Mucosa of rectum (tissue), 2 donors: ENCODE measurements around the gene LRP3.

ENCODE experiments used
- H3K27ac ChIP-seq, 2 donors: one replicate each; pipeline ENCODE4 v1.7.0; 2013; ENCODE audit warnings: inconsistent platforms in 2 of 2, low read depth in 2 of 2, low read length in 2 of 2
- H3K27me3 ChIP-seq, 2 donors: one replicate each; pipeline ENCODE4 v1.7.0; 2013; ENCODE audit warnings: low read length in 2 of 2; ENCODE audit not compliant: control insufficient read depth in 2 of 2, insufficient read depth in 2 of 2
- H3K36me3 ChIP-seq, 2 donors: one replicate each; pipeline ENCODE4 v1.7.0; 2013; ENCODE audit warnings: low read length in 2 of 2; ENCODE audit not compliant: control insufficient read depth in 2 of 2, insufficient read depth in 2 of 2
- H3K4me1 ChIP-seq, 2 donors: one replicate each; pipeline ENCODE4 v1.7.0; 2013; ENCODE audit warnings: low read length in 2 of 2, mild to moderate bottlenecking in 1 of 2; ENCODE audit not compliant: control insufficient read depth in 2 of 2, insufficient read depth in 2 of 2
- H3K4me3 ChIP-seq, 2 donors: one replicate each; pipeline ENCODE4 v1.7.0; 2013; ENCODE audit warnings: low read length in 2 of 2
- H3K9ac ChIP-seq, 2 donors: one replicate each; pipeline ENCODE4 v1.7.0; 2013; ENCODE audit warnings: low read length in 2 of 2, low read depth in 1 of 2, mild to moderate bottlenecking in 1 of 2
- H3K9me3 ChIP-seq, 2 donors: one replicate each; pipeline ENCODE4 v1.7.0; 2013; ENCODE audit warnings: low read length in 2 of 2; ENCODE audit not compliant: control insufficient read depth in 2 of 2
- donor health status: healthy.
- donor health status: Normal muscosa, but diverticular disease.

Gene LRP3

DNA sequence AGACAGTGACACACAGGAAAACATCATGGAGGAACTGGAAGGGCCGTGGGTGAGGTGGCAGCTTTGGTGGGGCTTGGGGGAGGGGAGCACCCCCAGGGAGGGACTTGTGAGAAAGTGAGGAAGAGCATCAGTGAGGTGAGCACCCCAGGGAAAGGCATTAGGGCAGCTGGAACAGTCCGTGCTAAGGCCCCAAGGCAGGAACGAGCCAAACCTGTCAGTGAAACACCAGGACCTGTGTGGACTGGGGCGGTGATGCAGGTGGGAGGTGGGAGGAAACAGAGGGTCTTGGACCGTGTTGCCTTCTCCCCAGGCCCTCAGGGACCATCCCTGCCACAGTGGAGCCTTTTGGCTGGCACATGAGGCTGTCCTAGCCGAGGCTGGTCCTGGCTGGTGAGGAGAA lies 48.8 kb downstream of the LRP3 start:
- Histone ChIP-seq H3K4me3 (no peak overlapping the region), H3K27me3 (no peaks in the 10 kb centered on the region), H3K36me3 (no peaks in the 10 kb centered on the region), H3K9ac (no peak overlapping the region), H3K27ac (no peak overlapping the region), H3K9me3 (no peaks in the 10 kb centered on the region), H3K4me1 (peaks cover 0 to 3% of the 10 kb centered on the region in 2 donors)

GRCh38 chr19:33245948-33246708 lies 52.0 kb downstream of the LRP3 start:
- H3K4me1 ChIP-seq = peaks cover 0 to 3% of the 10 kb centered on the region in 2 donors
- H3K4me3 ChIP-seq = no peak overlapping the region
- H3K27me3 ChIP-seq = no peaks in the 10 kb centered on the region
- H3K36me3 ChIP-seq = no peaks in the 10 kb centered on the region
- no peak overlapping the region for H3K9ac ChIP-seq
- H3K27ac ChIP-seq = no peak overlapping the region
- H3K9me3 ChIP-seq = no peaks in the 10 kb centered on the region

DNA sequence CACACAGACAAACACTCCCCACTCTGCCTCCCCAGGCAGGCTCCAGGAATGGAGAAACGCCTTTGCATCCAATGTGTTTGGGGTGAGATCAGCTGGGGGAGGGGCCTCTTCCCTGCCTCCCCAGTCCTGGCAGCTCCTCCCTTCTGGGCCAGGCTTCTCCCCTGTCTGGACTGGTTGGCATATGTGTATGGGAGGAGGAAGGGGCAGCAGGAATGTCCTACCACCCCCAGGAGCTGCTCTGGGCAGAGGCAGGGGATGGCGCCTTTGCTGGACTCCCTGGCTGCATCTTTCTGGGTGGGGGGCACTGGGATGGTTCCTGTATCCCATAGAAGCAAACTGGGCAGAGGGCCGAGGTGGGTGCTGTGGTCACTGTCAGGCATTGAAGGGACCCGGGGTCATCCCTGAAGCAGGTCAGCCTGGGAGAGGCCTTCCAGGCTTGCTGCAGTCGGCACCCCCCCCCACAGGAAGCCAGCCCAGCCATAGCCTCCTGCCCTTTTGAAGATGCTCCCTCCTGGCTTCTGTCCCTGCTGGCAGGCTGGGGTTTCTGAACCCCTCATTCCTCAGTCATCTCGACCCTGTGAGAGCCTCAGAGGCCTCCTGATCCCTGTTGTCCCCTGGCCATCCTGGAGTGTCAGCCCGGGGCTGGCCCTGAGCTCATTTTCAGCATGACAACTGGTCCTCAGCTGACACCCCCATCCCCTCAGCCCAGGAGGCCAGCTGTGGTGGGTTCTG lies 52.7 kb downstream of the LRP3 start:
- H3K27me3 ChIP-seq = no peaks in the 10 kb centered on the region
- no peaks in the 10 kb centered on the region for H3K36me3 ChIP-seq
- H3K4me3 ChIP-seq = no peak overlapping the region
- H3K27ac ChIP-seq = no peak overlapping the region
- H3K9ac ChIP-seq = no peak overlapping the region
- no peaks in the 10 kb centered on the region for H3K9me3 ChIP-seq
- no peaks in the 10 kb centered on the region for H3K4me1 ChIP-seq

DNA sequence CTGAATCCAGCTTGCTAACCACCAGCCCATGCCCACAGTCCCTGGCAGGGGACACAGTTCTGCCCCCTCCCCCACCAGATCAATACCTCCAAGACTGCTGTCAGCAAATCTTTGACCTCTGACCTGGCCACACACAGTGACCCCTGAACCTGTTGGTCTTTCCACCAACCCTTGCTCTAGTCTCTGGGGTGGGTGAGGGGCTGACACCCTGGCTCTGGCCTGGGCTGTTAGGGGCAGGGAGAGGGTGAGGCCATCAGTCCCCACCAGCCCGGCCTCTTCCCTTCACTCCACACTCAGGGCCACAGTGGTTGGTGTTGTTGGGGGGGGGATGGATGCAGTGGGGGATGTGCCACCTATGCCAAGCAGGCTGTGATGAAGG lies 53.3 kb downstream of the LRP3 start:
- no peaks in the 10 kb centered on the region for H3K9me3 ChIP-seq
- H3K4me1 ChIP-seq = no peaks in the 10 kb centered on the region
- H3K4me3 ChIP-seq = no peak overlapping the region
- H3K9ac ChIP-seq = no peak overlapping the region
- no peak overlapping the region for H3K27ac ChIP-seq
- no peaks in the 10 kb centered on the region for H3K36me3 ChIP-seq
- no peaks in the 10 kb centered on the region for H3K27me3 ChIP-seq

DNA sequence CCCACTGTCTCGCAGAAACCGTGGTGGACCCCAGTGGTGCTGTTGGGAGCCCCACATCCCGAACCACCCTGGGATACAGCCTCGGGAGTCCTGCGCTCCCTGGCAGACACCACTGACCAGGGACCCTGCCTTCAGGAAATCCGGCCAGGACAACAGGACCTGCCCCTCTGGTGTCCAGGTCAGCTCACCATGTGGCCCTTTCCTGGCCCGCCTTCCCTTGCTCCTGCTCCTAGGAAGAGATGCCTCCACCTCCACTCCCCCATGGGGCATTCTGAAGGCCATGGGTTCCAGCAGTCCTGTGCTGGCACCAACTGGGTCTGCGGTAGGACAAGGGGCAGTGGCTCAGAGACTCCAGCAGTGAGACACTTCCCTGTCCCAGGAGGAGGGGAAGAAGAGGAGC lies 54.0 kb downstream of the LRP3 start:
- Histone ChIP-seq H3K4me3 (no peak overlapping the region), H3K27ac (no peak overlapping the region), H3K36me3 (no peaks in the 10 kb centered on the region), H3K9me3 (no peaks in the 10 kb centered on the region), H3K9ac (no peak overlapping the region), H3K27me3 (no peaks in the 10 kb centered on the region), H3K4me1 (no peaks in the 10 kb centered on the region)

- Histone ChIP-seq H3K9me3 (no peaks in the 10 kb centered on the region), H3K27ac (no peak overlapping the region), H3K4me3 (no peak overlapping the region), H3K9ac (no peak overlapping the region), H3K36me3 (no peaks in the 10 kb centered on the region), H3K4me1 (no peaks in the 10 kb centered on the region), H3K27me3 (no peaks in the 10 kb centered on the region)
Measured at GRCh38 chr19:33248553-33248953, 54.4 kb downstream of the LRP3 start.

DNA sequence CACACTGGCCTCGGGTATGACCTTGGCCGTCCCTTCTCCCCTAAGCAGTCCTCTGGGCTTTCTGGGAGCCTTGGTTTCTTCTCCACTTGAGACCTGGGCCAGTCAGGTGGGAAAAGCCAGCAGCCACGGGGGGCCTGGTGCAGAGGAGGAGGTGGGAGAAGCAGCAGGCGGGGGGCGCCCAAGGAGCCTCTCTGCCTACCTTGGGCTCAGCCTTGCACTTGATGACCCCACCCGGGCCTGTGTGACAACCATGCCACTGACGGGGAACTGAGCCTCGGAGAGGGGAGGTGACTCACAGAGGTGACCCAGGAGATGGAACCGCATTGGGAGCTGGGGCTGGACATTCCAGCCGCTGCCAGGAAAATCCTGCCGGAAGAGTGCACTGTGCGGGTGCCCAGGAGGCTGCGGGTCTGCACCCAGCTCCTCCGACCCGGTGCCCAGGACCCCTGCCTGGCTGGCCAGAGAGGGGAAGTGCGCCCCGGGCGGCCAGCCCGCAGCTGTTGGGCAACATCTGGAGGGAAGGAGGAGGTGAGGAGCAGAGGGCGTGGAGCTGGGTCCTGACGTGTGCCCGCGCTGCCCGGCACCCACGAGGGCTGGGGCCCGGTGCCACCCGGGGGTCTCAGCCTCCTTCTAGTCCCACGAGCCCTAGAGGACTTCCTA lies 55.0 kb downstream of the LRP3 start:
- H3K27ac ChIP-seq = no peak overlapping the region
- no peak overlapping the region for H3K4me3 ChIP-seq
- no peak overlapping the region for H3K9ac ChIP-seq

DNA sequence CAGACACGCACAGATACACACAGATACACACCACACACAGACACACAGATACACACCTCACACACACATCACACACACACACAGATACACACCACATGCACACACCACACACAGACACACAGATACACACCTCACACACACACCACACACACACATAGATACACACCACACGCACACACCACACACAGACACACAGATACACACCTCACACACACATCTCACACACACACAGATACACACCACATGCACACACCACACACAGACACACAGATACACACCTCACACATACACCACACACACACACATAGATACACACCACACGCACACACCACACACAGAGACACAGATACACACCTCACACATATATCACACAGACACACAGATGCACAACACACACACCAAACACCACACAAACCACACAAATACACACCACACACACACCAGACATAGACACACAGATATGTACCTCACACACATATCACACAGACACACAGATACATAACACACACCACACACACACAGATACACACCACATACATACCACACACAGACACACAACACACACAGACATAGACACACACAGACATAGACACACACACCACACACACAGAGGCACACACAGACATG lies 55.7 kb downstream of the LRP3 start:
- Histone ChIP-seq H3K9me3 (no peaks in the 10 kb centered on the region), H3K9ac (no peak overlapping the region), H3K27ac (no peak overlapping the region), H3K27me3 (no peaks in the 10 kb centered on the region), H3K4me3 (no peak overlapping the region), H3K36me3 (no peaks in the 10 kb centered on the region), H3K4me1 (no peaks in the 10 kb centered on the region)

More for the DNA sequence above, 55.0 kb downstream of the LRP3 start:
- Histone ChIP-seq H3K36me3 (no peaks in the 10 kb centered on the region), H3K27me3 (no peaks in the 10 kb centered on the region), H3K4me1 (no peaks in the 10 kb centered on the region), H3K9me3 (no peaks in the 10 kb centered on the region)

GRCh38 chr19:33250500-33250899 lies 56.4 kb downstream of the LRP3 start:
- Histone ChIP-seq H3K9me3 (no peaks in the 10 kb centered on the region), H3K9ac (no peak overlapping the region), H3K27me3 (no peaks in the 10 kb centered on the region), H3K4me1 (no peaks in the 10 kb centered on the region), H3K27ac (no peak overlapping the region), H3K4me3 (no peak overlapping the region), H3K36me3 (no peaks in the 10 kb centered on the region)

GRCh38 chr19:33251076-33251475 lies 56.9 kb downstream of the LRP3 start:
- no peak overlapping the region for H3K4me3 ChIP-seq
- no peak overlapping the region for H3K27ac ChIP-seq

More at GRCh38 chr19:33251076-33251475, 56.9 kb downstream of the LRP3 start:
- no peaks in the 10 kb centered on the region for H3K4me1 ChIP-seq
- H3K36me3 ChIP-seq = no peaks in the 10 kb centered on the region
- H3K9me3 ChIP-seq = no peaks in the 10 kb centered on the region
- H3K9ac ChIP-seq = no peak overlapping the region
- H3K27me3 ChIP-seq = no peaks in the 10 kb centered on the region
